ENCODE data around the gene LSR.

Gene LSR

GRCh38 chr19:35249146-35249847 is 495 bp downstream of the LSR start:
- DNase-seq = peak; percentile 70

DNA sequence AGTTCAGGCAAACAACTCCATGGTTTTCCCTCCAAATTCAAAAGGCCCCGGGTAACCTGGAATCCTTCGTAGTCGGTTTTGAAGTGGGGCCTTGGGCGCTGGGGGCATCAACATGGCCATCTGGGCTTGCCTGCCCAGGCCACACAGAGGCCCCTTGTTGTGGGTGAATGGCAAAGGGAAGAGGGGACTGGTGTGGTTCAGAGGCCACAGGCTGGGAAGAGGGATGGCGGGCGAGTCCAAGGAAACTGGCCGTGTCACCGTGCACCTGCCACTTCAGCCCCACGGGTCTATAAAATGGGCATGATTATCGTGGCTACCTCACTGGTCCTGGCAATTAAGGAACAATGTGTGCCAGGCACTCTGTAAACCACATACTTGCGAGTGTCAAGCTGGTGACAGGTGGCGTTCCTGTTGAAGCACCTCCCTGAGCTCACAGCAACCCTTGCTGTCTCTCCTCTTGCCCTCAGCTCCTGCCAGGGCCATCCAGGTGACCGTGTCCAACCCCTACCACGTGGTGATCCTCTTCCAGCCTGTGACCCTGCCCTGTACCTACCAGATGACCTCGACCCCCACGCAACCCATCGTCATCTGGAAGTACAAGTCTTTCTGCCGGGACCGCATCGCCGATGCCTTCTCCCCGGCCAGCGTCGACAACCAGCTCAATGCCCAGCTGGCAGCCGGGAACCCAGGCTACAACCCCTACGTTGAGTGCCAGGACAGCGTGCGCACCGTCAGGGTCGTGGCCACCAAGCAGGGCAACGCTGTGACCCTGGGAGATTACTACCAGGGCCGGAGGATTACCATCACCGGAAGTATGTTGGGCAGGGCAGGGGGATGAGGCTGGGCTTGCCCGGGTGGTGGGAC is 1.3 kb downstream of the LSR start:
- no peak for DNase-seq

GRCh38 chr19:35251456-35251855 is 2.7 kb downstream of the LSR start:
- no peak for DNase-seq

DNA sequence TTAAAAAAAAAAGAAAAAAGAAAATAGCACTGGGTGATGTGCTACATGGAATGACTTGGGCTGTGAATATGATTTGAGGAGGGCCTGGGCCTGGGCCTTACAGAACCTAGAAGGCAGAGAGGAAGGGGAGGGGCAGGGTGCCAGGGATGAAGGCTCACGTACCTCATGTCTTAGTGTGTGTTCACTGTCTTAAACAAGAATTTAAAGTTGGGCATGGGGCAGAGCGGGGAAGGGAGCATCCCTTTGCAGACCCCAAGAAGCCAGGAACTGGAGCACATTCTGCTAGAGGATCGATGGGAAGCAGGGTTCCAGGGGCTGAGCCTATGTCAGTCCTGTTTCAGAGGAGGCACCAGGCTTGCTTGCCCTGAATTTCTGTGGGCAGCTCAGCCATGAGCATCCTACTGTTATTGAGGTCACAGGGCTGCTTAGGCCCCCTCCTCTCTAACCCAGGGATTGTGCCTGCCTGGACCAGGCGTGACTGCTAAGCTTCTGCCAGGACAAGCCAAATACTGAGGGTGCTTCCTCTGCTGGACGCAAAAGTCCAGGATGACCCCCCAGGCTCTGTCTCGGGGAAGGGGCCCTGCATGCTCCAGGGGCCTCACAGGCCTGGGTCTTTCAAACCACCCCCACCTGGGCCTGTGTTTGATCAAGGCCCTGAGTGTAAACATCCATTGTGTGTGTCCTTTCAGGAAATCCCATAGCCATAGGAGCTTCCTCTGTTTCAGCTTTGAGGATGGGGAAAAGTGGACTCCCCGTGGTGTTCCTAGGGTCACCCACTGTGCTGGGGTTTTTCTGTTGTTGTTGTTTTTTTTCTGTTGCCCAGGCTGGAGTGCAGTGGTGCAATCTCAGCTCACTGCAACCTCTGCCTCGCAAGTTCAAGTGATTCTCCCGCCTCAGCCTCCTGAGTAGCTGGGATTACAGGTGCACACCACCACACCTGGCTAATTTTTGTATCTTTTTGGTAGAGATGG is 4.8 kb downstream of the LSR start:
- peak; percentile 70 for DNase-seq

DNA sequence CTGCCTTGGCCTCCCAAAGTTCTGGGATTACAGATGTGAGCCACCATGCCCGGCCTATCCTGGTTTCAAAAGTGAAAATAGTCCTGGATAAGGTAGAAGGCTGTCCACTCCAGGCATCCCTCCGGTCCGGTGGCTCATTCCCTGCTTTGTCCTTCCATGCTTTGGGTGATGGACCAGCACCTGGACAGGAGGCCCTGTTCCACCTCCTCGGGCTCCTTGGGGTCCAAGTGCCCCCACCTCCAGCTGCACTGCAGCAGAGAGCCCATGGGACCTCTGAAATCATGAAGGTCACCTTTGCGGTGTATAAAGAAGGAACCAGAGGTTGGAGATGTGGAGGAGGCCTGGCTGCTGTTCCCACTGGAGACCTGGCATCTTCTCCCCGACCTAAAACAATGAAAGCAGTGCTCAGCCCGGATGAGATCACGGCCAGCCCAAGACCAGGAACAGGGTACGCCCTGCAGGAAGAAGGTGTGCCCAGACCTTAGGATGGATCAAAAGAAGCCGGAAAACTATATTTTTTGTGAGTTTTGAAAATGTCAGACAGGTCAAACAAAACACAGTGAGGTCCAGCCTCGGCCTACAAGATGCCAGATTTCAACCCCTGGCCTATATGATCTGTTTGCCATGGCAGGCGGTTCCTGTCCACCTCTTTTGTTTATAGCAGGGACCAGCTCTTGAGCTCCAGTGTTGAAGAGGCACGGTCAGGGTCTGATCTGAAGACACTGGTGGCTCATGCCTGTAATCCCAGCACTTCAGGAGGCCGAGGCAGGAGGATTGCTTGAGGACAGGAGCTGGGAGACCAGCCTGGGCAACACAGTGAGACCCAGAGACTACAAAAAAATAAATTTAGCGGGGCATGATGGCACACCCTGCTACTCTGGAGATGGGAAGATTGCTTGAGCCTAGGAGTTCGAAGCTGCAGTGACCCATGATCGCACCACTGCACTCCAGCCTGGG is 5.8 kb downstream of the LSR start:
- no peak for DNase-seq

GRCh38 chr19:35256566-35256965 is 7.8 kb downstream of the LSR start:
- no peak for DNase-seq

DNA sequence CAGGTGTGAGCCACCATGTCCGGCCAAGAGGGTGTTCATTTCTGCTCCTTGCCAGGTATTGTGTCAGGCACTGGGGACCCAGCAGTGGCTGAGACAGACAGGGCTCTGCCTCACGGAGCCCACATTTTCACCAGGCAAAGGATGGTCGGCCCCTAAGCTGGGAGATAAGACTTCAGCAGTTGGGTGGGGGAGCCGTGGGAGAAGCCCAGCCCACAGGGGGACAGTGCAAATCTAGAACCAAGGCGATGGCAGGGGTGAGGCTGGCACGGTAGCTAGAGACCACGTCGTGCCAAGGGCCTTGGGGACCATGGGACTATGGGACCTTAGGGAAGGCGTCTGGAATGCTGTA is 8.3 kb downstream of the LSR start:
- no peak for DNase-seq

DNA sequence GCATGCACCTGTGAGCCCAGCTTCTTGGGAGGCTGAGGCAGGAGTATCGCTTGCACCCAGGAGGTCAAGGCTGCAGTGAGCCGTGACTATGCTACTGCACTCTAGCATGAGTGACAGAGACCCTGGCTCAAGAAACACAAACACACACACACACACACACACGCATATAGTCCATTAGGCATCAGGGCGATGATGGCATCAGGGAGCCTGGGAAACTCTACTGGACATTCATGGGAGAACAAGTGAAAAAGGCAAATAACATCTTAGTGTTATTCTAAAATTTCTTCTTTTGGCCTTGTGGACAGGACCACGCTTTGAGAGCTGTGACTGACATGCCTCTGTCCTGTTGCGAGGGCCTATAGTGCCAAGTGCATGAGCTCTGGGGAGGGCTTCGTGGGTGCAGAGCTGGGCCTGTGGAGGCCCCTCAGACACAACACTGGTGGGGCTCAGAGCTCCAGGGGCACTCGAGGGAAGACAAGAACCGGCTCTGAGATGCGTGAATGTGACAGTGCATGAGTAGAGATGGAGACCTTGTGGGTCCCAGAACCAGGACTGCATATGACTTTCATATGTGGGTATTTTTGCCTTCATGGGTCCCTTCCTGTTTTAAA is 12.0 kb downstream of the LSR start:
- DNase-seq = no peak

- DNase-seq = no peak
Observed at GRCh38 chr19:35261356-35262100, 12.7 kb downstream of the LSR start.

GRCh38 chr19:35262101-35262761 is 13.4 kb downstream of the LSR start:
- DNase-seq = no peak

DNA sequence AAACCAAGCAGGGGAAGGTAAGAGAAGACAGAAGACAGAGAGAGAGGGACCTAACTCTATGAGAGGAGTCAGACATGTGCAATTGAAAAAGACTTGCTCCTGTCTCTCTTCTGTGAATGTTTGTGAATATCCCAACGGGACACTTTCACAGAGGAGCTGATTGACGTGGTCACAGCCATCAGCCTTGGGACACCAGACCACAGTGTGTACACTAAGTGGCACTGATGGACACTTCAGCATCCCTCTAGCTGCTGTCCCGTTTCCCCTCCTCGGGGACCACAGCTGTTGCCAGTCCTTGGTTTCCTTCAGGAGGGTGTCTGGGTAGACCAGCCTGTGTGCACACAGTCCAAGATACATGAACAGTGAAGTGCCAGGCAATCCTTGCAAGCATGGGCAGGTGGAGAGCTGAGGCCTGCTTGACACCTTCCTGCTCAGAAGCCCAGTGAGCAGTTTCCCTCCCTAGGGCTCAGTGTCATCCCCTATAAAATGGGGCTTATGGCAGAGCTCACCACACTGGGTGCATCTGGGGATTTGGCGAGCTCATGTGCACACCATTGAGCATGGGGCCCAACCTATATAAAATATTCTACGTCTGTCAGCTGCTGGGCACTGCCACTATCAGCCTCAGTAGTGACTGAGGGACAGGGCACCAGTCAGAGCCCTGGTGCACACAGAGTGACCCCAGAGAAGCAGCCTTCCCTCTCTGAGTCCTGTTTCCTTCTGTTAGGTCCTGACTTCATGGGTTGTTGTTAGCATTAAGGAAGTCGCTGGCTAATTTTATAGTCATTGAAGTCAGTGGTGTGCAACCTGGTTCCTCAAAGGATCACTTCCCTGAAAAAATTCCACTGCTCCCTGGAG is 15.7 kb downstream of the LSR start:
- DNase-seq = no peak

DNA sequence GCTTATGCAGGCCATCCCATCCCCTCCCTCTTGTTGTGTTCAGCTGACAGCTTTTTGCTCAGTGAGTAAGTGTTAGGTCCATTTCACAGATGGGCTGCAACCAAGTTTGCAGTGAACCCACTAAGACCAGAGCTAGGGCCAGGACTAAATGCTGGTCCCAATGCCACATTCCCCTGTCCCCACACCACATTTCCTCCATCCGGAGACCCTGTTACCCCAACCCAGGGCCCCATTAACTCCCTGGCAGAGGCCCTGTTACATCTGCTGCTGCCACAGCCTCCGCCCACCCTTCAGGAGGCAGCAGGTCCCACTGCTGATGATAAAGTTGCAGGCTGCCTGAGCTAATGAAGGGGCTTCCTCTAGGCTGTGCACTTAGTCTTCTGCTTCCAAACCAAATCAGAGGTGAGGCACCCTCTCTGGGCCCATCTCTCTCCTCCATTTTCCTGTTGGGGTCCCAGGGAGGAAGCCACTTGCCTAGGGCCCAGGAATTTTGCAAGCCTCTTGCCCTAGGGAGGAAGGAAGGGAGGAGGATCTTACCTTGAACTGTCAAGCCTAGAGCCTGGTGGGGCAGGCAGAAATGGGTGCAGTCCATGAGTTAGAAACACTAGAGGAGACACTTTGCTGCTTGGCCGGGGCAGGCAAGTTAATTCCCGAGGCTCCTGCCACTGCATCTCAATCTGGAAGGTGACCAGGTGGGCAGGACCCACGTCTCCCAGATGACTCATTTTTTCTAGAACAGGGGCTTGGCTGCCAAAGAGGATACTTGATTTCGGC is 16.5 kb downstream of the LSR start:
- peak; percentile 10 for DNase-seq

DNA sequence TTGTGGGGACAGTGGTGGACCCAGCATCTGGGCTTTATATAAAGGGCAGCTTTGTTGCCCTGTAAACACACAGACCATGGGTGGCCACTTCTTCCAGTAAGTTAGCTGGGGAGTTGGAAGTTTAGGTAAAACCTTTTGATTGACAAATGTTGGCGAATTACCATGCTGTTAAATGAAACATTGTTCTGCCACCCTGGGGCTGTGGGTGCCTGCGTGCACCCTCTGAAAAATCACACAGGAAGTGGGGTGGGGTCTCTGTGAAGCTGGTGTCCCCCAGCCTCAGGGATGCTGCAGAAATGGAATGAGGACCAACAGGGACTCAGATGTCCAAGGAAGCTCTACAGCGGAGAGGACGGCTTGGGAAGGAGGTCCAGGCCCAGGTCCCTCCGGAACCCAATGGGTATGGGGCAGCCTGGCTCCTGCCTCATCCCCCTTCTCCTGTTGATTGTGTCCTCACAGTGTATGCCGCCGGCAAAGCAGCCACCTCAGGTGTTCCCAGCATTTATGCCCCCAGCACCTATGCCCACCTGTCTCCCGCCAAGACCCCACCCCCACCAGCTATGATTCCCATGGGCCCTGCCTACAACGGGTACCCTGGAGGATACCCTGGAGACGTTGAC is 17.2 kb downstream of the LSR start:
- peak; percentile 13 for DNase-seq

DNA sequence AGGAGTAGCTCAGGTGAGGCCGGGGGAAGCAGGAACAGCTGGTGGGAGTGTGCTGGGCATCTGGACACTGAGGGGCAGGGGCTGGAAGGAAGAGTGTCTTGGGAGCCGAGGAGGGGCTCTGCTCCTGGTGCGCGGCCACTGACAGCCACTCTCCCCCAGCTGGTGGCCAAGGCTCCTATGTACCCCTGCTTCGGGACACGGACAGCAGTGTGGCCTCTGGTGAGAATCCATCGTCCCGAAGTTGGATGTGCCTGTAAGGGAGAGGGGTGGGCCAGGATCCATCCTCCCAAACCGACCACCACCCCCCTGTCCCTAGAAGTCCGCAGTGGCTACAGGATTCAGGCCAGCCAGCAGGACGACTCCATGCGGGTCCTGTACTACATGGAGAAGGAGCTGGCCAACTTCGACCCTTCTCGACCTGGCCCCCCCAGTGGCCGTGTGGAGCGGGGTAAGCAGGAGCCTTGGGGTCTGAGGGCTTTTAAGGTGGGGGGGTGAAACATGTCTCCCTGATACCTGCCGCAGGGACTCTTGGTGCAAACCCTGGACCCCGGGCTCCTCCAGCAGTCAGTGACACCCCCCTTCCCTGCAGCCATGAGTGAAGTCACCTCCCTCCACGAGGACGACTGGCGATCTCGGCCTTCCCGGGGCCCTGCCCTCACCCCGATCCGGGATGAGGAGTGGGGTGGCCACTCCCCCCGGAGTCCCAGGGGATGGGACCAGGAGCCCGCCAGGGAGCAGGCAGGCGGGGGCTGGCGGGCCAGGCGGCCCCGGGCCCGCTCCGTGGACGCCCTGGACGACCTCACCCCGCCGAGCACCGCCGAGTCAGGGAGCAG is 17.9 kb downstream of the LSR start:
- DNase-seq = no peak

- DNase-seq = peak; percentile 60
Observed at GRCh38 chr19:35267353-35267817, 18.6 kb downstream of the LSR start.

DNA sequence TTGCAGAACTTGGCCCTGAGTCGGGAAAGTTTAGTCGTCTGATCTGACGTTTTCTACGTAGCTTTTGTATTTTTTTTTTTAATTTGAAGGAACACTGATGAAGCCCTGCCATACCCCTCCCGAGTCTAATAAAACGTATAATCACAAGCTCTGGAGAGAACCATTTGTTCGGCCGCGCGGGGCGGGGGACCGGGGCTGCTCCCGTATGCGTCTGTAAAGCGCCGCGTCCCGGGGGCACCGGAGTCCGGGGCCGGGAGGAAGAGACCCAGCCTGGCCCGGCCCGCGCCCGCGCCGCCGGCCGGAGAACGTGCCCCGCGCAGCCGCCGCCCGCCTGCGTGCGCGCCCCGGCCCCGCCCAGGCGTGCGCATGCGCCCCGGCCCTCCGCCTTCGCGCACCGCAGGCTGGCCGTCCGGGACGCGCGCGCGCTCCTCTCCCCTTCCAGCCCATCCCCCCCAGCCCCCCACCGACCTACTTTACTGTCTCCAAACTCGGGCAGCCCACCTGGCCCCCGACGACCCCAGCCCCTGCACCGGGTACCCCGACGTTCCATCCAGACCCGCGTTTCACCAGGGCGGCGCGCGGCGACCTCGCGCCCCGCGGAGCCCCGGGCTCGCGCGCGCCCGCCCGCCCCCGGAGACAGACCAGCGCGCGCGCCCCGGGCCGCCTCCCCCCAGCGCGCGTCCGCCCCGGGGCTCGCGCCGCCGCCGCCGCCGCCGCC is 19.2 kb downstream of the LSR start:
- DNase-seq = peak; percentile 87
